Fibroblast of skin of back (primary cell): ENCODE data around the gene CENPU.
"Not testable (repeated sequence)": the region's sequence is repeated elsewhere in the genome, so short reads cannot be mapped to it uniquely, and the experiment has no call there.

Experiments
- DNase-seq: peaks from one replicate; pipeline ENCODE4 v3.0.0-alpha.2; 2013

CENPU gene

GRCh38 chr4:184664445-184665210 is 69.3 kb downstream of the CENPU start:
- peak; percentile 27 for DNase-seq

- no peak for DNase-seq
Measured at GRCh38 chr4:184662236-184662635, 71.7 kb downstream of the CENPU start.

- no peak for DNase-seq
Measured at GRCh38 chr4:184660978-184661377, 72.9 kb downstream of the CENPU start.

- DNase-seq, result not testable (repeated sequence)
Measured at GRCh38 chr4:184657820-184658219, 76.1 kb downstream of the CENPU start.

- DNase-seq, result no peak
Measured at GRCh38 chr4:184657144-184657543, 76.8 kb downstream of the CENPU start.

GRCh38 chr4:184655889-184656869 is 77.7 kb downstream of the CENPU start:
- no peak for DNase-seq

- DNase-seq, result peak; percentile 95
Measured at GRCh38 chr4:184653650-184654049, 80.2 kb downstream of the CENPU start.

- DNase-seq, result not testable (repeated sequence)
Measured at GRCh38 chr4:184652681-184653080, 81.2 kb downstream of the CENPU start.

GRCh38 chr4:184651899-184652298 is 82.0 kb downstream of the CENPU start:
- no peak for DNase-seq

- DNase-seq, result peak; percentile 46
Measured at GRCh38 chr4:184649971-184650855, 83.7 kb downstream of the CENPU start.

- peak; percentile 96 for DNase-seq
Measured at GRCh38 chr4:184649026-184649970, 84.6 kb downstream of the CENPU start, which contains the start of the genes CASP3 and PRIMPOL. TSS of gene CASP3 (minus strand) at chr4:184649447. CDS start at chr4:184638453, 10,994 bp downstream. TSS of gene PRIMPOL (plus strand) at chr4:184649738. CDS start at chr4:184657141, 7,403 bp downstream.

GRCh38 chr4:184648313-184649025 is 85.4 kb downstream of the CENPU start:
- peak; percentile 62 for DNase-seq

GRCh38 chr4:184648054-184648312 is 85.9 kb downstream of the CENPU start:
- no peak for DNase-seq

GRCh38 chr4:184647266-184648053 is 86.4 kb downstream of the CENPU start:
- peak; percentile 22 for DNase-seq

- no peak for DNase-seq
Measured at GRCh38 chr4:184645904-184646610, 87.8 kb downstream of the CENPU start.

GRCh38 chr4:184644553-184645307 is 89.2 kb downstream of the CENPU start:
- peak; percentile 70 for DNase-seq
